IgD-negative memory B cell (primary cell): ENCODE measurements around the gene CD44. TPM values are rescaled to one million over a fixed set of nuclear protein-coding genes. Genes with fewer than 3 reads are reported as not detected.
A peak's percentile ranks its signal among the peaks of the same experiment; 100 is the strongest.

Experiments
- H3K27ac Mint-ChIP-seq, 3 donors: one replicate each; pipeline ENCODE4 v1.8.0; 2020 to 2022; ENCODE audit warnings: mild to moderate bottlenecking in 3 of 3, mixed read lengths in 3 of 3, moderate library complexity in 1 of 3
- H3K27me3 Mint-ChIP-seq: one replicate; pipeline ENCODE4 v1.8.0; 2021; ENCODE audit warnings: mixed read lengths
- H3K36me3 Mint-ChIP-seq: one replicate; pipeline ENCODE4 v1.8.0; 2020; ENCODE audit warnings: mild to moderate bottlenecking, mixed read lengths
- H3K4me1 Mint-ChIP-seq, 3 donors: one replicate each; pipeline ENCODE4 v1.8.0; 2020 to 2022; ENCODE audit warnings: mixed read lengths in 3 of 3, mild to moderate bottlenecking in 1 of 3
- H3K4me3 Mint-ChIP-seq, 4 donors: one replicate each; pipeline ENCODE4 v1.8.0; 2020 to 2022; ENCODE audit warnings: mild to moderate bottlenecking in 4 of 4, mixed read lengths in 4 of 4, moderate library complexity in 3 of 4
- H3K9me3 Mint-ChIP-seq, 3 donors: one replicate each; pipeline ENCODE4 v1.8.0; 2020 to 2021; ENCODE audit warnings: mixed read lengths in 3 of 3, mild to moderate bottlenecking in 1 of 3
- polyA plus RNA-seq: library from polyadenylated mRNA; unstranded; fragments of 300-500 nt; fragmentation: Illumina TruSeq; gene quantifications from one replicate; pipeline ENCODE4 v1.2.3, GENCODE V29; 2021

Gene CD44
- polyA plus RNA-seq, 1 donor from 2014 or later: 176 TPM

DNA sequence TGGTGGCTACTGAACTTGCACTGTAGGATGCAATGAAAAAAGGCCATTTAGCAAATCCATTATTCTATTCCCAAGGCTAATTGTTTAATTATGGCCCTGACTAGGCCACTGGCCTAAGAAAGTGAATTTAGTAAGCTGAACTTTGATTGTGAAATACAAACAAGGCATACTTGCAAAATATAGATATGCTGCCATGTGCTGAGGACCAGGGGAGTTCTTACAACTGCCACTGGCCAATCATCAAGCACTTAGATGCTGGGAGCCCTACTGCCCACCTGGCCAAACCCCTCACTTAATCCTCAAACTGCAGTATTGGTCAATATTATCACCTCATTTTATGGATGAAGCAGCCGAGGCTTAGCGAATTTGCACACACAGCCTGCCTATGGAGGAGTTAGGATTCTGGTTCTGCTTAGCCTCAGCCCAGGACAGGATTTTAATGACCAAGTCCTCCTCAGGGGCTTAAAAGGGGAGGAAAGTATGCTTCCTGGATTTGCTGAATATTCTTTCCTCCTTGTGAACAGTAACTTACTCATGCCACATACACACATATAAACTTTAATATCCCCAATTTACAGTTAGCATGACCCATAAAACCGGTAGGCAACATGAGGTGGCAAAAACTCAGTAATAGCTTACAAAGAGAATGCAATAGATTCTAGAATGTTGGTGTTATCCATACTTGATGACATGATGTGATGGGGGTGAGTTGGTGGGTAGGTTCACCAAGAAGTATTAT, 39.3 kb downstream of the CD44 start:
- Mint-ChIP-seq H3K36me3 (peaks cover 30% of the 10 kb centered on the region), H3K27ac (peak overlapping the region in 1 of 3 donors; percentile 83), H3K4me3 (no peak overlapping the region), H3K27me3 (no peaks in the 10 kb centered on the region), H3K9me3 (no peaks in the 10 kb centered on the region), H3K4me1 (peaks cover 51 to 66% (median 62%) of the 10 kb centered on the region in 3 donors)

DNA sequence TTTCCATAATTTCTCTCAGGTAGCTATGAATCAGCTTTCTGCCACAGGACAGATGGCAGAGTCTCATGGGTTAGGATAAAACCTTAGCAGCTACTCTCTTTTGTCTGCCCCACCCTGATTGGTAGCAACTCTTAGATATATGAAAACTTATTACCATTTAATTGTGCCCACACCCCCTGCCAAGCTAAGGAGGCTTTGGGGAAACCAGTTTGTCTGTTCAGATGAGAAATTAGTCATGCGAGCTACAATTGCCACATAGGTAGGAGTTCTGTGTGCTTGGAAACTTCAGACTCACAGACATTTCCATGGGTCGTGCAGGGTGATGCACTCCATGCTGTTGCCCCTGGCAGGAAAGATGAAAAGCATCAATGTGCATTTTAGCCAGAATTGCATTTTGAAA, 39.9 kb downstream of the CD44 start:
- no peaks in the 10 kb centered on the region for H3K9me3 Mint-ChIP-seq
- H3K36me3 Mint-ChIP-seq: peaks cover 25% of the 10 kb centered on the region
- no peak overlapping the region for H3K4me3 Mint-ChIP-seq
- H3K27me3 Mint-ChIP-seq: no peaks in the 10 kb centered on the region
- H3K27ac Mint-ChIP-seq: peak overlapping the region; percentile 5 to 82 (median 69)
- peaks cover 49 to 65% (median 63%) of the 10 kb centered on the region in 3 donors for H3K4me1 Mint-ChIP-seq

DNA sequence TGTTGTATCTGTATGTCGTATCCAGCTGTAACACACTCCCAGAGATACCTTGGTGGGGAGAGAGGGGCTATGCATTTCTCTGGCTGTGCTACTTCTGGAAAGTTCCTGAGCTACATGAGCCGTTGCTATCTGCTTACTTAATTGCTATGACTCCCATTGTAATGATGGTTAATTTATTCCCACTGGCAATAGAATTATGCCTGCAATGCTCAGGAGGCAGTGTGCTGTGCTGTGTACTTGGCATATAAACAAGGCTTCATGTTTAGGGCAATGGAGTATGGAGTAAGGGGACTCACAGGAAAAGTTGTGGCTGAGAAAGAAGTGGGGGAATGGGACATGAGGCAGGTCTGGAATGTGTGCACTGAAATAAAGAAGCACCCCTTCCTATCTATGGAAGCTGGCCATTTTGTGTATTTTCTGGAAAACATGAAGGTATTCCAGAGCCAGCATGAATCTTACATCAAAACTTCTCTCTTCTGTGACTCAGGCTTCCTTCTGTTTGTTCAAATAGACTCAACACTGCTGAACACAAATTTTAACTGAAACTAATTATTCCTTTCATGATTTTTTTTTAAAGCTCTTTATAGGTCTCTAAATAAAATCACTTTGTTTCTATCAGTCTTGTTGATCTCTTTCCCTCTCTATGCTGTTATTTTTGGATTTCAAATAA, 40.6 kb downstream of the CD44 start:
- Mint-ChIP-seq H3K36me3 (peaks cover 23% of the 10 kb centered on the region), H3K27ac (peak overlapping the region; percentile 5 to 82 (median 69)), H3K9me3 (no peaks in the 10 kb centered on the region), H3K4me1 (peaks cover 43 to 59% (median 58%) of the 10 kb centered on the region in 3 donors), H3K4me3 (peak overlapping the region in 2 of 4 donors; percentile 12 to 13), H3K27me3 (no peaks in the 10 kb centered on the region)

DNA sequence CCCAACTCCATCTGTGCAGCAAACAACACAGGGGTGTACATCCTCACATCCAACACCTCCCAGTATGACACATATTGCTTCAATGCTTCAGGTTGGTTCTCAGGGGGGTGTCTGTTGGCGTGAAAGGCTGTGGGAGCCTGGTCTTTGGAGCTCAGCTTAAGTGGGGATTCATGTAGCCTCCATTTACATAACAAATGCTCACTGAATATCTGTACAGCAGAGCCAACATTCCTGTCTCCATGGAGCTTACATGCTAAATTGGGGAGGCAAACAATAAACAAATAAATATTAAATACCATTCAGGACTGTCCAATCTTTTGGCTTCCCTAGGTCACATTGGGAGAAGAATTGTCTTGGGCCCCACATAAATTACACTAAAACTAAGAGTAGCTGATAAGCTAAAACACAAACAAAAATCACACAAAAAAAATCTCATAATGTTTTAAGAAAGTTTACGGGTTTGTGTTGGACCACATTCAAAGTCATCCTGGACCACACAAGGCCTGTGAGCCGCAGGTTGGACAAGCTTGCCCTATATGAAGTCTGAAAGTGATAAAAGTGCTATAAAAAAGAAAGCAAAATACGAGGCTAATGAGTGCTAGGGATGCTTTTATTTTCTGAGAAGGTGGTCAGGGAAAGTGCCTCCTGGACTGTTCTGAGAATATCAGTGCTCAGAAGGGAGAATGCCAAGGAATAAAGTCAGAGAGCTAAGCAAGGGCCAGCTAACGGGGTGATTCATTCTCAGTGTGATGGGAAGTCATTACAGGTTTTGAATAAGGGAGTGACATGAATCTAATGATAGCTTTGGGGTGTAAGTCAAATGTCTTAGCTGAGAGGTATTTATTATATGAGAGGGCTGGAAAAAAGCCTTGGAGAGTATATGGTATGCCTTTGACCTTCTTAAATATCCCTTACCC, 41.6 kb downstream of the CD44 start:
- H3K27ac Mint-ChIP-seq: peak overlapping the region; percentile 69 to 83 (median 82)
- peaks cover 24% of the 10 kb centered on the region for H3K36me3 Mint-ChIP-seq
- no peaks in the 10 kb centered on the region for H3K27me3 Mint-ChIP-seq
- H3K4me3 Mint-ChIP-seq: peak overlapping the region in 3 of 4 donors; percentile 33 to 77 (median 38)
- no peaks in the 10 kb centered on the region for H3K9me3 Mint-ChIP-seq
- peaks cover 40 to 57% (median 56%) of the 10 kb centered on the region in 3 donors for H3K4me1 Mint-ChIP-seq

DNA sequence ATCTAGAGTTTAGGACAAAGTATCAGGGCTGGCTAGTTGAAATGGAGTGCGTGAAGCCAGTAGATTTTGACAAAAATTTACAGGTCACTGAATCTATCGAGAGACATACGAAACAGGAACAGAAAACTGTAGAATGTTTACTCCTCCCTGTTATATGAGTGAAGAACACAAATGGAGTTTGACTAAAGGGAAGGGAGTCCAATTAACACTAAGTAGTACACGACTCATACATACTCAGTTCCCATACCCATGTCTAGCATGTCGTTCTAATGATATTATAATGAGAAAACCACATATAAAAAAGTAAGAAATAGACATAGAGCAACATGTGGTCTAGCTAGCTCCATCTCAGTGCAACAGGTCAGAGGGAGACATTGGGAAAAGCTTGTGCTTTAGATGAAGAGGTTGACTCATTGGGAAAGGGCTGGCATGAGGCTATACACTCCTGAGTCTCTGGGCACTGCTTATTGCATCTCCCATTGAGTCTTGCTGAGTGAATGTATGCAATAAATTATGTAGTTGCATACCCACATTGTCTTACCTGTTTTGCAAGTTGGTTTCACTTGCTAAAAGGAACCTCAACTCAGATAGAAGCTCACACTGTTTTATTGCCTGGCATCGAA, 43.5 kb downstream of the CD44 start:
- Mint-ChIP-seq H3K4me3 (peak overlapping the region; percentile 10 to 92 (median 70)), H3K9me3 (no peaks in the 10 kb centered on the region), H3K27me3 (no peaks in the 10 kb centered on the region), H3K36me3 (peaks cover 23% of the 10 kb centered on the region), H3K4me1 (peaks cover 43 to 61% (median 57%) of the 10 kb centered on the region in 3 donors), H3K27ac (peak overlapping the region; percentile 85 to 93 (median 90))

DNA sequence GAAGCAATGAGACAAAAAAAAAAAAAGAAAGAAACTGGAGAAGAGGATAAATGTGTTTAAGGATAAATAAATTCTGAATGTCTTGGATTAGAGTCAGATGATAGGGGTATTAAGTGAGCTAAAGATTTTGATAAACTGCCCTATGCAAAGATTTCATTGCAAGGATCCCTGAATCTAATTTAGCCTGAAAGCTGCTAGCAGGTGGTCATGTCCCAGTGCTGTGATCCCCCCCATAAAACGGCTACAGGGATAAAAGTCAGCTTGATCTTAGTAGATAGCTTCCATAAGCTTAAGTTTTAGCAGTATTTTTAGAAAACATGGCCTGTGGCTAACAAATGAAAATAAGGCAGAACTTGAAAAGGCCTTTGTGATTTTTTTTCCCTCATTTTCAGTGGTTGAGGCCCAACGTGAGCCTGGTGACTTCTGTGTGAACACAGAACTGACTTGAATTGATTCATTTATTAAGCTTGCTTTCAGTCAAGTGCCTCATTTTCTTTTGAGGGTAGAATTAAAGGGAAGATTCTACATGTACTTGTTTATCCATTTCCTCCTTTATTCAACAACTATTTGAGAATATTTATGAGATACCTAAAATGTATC, 44.5 kb downstream of the CD44 start:
- Mint-ChIP-seq H3K9me3 (no peaks in the 10 kb centered on the region), H3K27ac (peak overlapping the region; percentile 85 to 93 (median 90)), H3K36me3 (peaks cover 27% of the 10 kb centered on the region), H3K4me1 (peaks cover 48 to 69% (median 63%) of the 10 kb centered on the region in 3 donors), H3K4me3 (peak overlapping the region in 3 of 4 donors; percentile 8 to 92 (median 28)), H3K27me3 (no peaks in the 10 kb centered on the region)

DNA sequence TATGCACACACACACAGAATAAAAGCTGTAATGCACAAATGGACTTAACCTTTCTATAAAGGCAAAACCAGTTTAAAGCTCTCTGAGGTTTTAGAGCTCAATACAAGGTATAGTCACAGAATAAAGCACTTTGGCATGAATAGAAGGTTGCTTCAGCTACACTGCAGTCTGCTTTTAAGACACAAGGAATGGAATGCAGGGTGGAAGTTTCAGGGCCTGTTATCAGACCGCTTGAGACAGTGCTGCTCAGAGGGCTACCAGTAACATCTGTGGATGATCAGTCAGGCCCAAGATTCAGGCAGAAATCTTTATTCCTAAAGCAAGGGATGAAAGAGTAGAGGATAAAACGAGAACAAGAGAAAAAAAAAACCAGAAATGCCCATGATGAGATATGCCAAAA, 46.7 kb downstream of the CD44 start:
- Mint-ChIP-seq H3K27ac (peak overlapping the region in 2 of 3 donors; percentile 57 to 88), H3K27me3 (no peaks in the 10 kb centered on the region), H3K9me3 (no peaks in the 10 kb centered on the region), H3K4me1 (peaks cover 43 to 56% (median 44%) of the 10 kb centered on the region in 3 donors), H3K4me3 (peak overlapping the region in 1 of 4 donors; percentile 48), H3K36me3 (peaks cover 30% of the 10 kb centered on the region)

DNA sequence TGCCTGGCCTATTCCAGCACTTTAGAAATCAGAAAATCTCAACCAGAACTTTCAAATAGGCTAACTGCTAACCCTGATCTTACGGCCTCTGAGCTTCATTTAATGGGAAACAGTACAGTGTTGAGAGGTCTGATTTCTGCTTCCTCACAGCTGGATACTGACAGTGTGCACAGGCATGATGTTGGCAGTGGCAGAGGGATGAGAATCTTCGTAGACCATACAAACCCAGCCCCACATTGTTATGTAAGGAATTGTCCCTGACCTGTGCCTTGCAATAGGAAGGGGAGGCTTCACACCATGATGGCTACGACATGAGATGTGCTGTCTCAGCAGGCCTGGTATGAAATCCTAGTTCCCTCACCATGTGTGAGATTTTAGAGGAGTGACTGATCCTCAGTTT, 49.0 kb downstream of the CD44 start:
- Mint-ChIP-seq H3K36me3 (peaks cover 23% of the 10 kb centered on the region), H3K4me3 (no peak overlapping the region), H3K4me1 (peaks cover 25 to 43% (median 28%) of the 10 kb centered on the region in 3 donors), H3K27me3 (no peaks in the 10 kb centered on the region), H3K9me3 (no peaks in the 10 kb centered on the region), H3K27ac (peak overlapping the region; percentile 39 to 82 (median 65))

DNA sequence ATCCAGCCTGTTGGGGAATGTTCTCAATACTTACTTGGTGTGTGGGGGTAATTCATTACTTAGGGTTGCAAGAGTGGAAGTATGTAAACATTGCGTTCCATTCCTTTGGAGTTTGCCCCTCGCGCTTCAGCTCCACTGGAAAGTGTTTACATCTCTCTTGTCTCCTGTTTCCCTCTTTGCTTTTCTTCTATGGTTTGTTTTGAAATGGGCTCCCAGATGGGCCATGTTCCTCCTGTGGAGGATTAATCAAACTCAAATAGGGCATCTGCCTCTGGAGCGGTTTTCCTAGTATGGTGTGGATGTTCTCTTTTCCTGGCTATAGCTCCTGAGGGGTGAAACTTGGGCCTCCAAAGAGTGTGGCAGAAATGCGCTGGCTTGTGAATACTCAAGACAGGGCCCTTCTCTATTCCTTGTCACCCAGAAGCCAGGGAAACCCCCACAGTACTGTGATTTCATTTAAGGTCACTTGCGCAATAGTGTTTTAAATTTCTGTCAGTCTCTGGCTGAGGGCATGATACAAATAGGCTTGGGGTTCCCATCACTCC, 51.9 kb downstream of the CD44 start:
- H3K4me3 Mint-ChIP-seq: no peak overlapping the region
- peak overlapping the region in 2 of 3 donors; percentile 6 to 50 for H3K27ac Mint-ChIP-seq
- H3K27me3 Mint-ChIP-seq: no peaks in the 10 kb centered on the region
- H3K9me3 Mint-ChIP-seq: no peaks in the 10 kb centered on the region
- peaks cover 16 to 41% (median 23%) of the 10 kb centered on the region in 3 donors for H3K4me1 Mint-ChIP-seq
- peaks cover 21% of the 10 kb centered on the region for H3K36me3 Mint-ChIP-seq

DNA sequence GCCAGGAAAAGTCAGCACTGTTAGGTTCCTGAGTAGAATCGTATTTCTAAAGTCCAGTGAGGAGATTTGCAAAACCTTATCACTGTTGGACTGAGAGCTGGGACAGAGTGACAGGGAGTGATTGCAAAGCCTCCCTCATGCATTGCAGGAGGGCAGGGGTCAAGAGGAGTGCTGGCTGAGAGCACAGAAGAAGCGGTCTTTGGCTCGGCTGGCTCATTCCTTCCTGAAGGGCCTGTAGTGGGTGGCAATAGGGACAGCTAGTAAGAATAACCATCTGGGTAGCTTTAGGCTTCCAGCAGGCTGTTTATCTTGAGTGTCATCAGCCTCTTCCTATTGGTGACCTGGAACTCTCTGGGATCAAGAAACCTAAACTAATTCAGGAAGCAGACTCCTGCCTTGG, 53.4 kb downstream of the CD44 start:
- H3K36me3 Mint-ChIP-seq: peaks cover 21% of the 10 kb centered on the region
- no peaks in the 10 kb centered on the region for H3K27me3 Mint-ChIP-seq
- peak overlapping the region in 1 of 3 donors; percentile 83 for H3K27ac Mint-ChIP-seq
- no peak overlapping the region for H3K4me3 Mint-ChIP-seq
- peaks cover 19 to 49% (median 23%) of the 10 kb centered on the region in 3 donors for H3K4me1 Mint-ChIP-seq
- H3K9me3 Mint-ChIP-seq: no peaks in the 10 kb centered on the region

DNA sequence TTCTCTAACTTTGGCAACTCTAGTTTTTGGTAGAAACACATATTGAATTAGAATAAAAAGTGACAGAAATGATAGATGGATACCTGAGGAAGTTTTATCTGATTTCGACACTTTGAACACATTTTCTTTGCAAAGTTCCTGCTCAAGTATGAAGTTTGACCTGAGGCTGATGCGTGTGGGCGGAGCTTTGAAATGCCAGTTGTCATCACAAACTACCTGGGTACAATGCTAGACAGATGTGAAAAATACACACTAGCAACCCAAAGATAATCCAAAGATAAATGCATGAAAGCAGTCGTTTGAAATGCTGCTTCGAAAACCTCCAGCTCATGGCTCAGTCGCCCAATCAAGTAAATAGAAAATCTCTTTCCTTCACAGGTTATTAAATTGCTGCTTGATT, 54.8 kb downstream of the CD44 start:
- H3K27ac Mint-ChIP-seq: peak overlapping the region in 2 of 3 donors; percentile 31 to 36
- H3K4me3 Mint-ChIP-seq: no peak overlapping the region
- H3K36me3 Mint-ChIP-seq: peaks cover 18% of the 10 kb centered on the region
- peaks cover 14 to 39% (median 18%) of the 10 kb centered on the region in 3 donors for H3K4me1 Mint-ChIP-seq
- H3K27me3 Mint-ChIP-seq: no peaks in the 10 kb centered on the region
- no peaks in the 10 kb centered on the region for H3K9me3 Mint-ChIP-seq

DNA sequence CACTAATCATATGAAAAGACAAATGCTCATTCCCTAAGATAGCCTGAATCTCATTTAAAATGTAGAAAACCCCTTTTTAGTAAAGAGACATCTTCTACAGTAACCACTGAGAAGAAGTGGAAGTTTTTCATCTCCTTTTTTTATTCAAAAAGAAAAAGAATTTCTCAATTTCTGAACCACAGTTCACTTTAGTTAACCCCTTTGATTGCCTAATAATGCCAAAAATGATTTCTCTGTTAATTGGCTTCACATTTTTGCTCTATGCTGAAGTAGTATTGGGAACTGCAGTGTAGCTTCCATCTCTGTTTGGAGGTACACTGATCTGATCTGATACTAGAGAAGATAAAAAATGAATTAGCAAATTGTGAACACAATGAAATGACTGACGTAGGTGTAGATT, 58.3 kb downstream of the CD44 start:
- Mint-ChIP-seq H3K9me3 (no peaks in the 10 kb centered on the region), H3K4me3 (peak overlapping the region in 1 of 4 donors; percentile 55), H3K27ac (peak overlapping the region in 1 of 3 donors; percentile 29), H3K27me3 (no peaks in the 10 kb centered on the region), H3K36me3 (peaks cover 24% of the 10 kb centered on the region), H3K4me1 (peaks cover 20 to 35% (median 22%) of the 10 kb centered on the region in 3 donors)

DNA sequence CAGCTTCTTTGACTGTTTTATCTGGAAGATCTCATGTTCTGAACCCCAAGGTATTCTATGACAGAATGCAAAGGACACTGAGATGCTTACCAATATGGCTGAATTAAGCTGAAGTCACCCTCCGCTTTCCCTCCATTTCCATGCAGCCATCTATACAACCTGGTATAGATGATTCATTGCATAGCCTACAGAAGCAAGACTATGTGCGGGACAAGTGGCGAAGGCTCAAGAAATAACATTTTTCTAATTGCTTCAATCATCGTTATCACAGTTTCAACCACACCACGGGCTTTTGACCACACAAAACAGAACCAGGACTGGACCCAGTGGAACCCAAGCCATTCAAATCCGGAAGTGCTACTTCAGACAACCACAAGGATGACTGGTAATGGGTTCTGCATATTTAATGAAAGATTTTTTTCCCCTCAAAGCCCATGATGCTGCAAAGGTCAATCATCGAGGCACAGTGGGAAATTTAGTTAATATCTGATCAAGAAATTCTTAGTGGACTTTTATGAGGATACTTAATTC, 61.9 kb downstream of the CD44 start:
- H3K4me1 Mint-ChIP-seq: peaks cover 8 to 25% (median 12%) of the 10 kb centered on the region in 3 donors
- no peak overlapping the region for H3K4me3 Mint-ChIP-seq
- no peaks in the 10 kb centered on the region for H3K27me3 Mint-ChIP-seq
- H3K27ac Mint-ChIP-seq: peak overlapping the region in 2 of 3 donors; percentile 4 to 80
- no peaks in the 10 kb centered on the region for H3K9me3 Mint-ChIP-seq
- H3K36me3 Mint-ChIP-seq: peaks cover 25% of the 10 kb centered on the region
